Measurements from ENCODE around the gene RTEL1.
"Not testable (repeated sequence)": the region's sequence is repeated elsewhere in the genome, so short reads cannot be mapped to it uniquely, and the experiment has no call there.

RTEL1 gene

GRCh38 chr20:63653041-63653973, 4.8 kb upstream of the RTEL1 start, which contains the start of gene STMN3:
Gene STMN3, minus strand, starts transcription at chr20:63653424. Its CDS starts 79 bp downstream, at chr20:63653345.
- no peaks in the 10 kb centered on the region for H3K36me3 ChIP-seq (ENCODE audit: insufficient read depth, low read length)
- H3K9ac ChIP-seq (ENCODE audit: low read depth, low read length): peak within 1 kb of the TSS; percentile 71
- peaks cover 9% of the 10 kb centered on the region for H3K4me1 ChIP-seq (ENCODE audit: insufficient read depth, low read length)
- H3K9me3 ChIP-seq (ENCODE audit: control insufficient read depth, insufficient read depth, low read length): no peaks in the 10 kb centered on the region

DNA sequence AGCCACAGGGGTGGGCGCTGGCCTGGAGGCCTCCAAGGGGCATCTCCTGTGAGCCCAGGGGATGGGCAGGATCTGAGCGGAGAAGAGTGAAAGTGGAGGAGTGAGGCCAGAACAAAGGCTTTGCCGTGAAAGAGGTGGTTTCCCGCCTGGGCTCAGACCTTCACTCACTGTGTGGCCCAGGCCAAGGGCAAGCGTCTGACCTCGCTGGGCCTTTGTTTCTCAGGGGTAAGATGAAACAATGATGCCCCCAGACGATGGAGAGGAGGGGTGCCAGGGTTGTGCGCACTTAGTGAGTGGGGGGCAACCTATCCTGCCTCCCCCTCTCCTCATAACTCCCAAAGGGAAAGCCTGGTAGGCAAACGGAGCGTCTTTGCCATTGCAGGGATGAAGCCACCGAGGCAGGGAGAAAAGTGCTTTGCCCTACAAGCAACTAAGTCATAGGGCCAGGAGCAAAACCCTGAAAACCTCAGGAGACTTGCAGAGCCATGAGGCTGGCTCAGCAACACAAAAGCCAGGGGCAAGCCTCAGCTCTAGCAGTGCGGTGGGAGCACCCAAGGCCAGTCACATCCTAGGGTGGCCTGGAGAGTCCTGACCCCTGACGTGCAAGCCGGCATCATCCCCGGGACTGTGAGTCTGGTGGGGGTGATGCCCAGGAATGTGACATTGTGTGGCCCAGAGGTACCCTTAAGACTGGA, 4.0 kb upstream of the RTEL1 start:
- Histone ChIP-seq H3K4me1 (ENCODE audit: insufficient read depth, low read length) (peaks cover 9% of the 10 kb centered on the region), H3K36me3 (ENCODE audit: insufficient read depth, low read length) (no peaks in the 10 kb centered on the region), H3K9me3 (ENCODE audit: control insufficient read depth, insufficient read depth, low read length) (no peaks in the 10 kb centered on the region), H3K9ac (ENCODE audit: low read depth, low read length) (peak overlapping the region; percentile 65)

DNA sequence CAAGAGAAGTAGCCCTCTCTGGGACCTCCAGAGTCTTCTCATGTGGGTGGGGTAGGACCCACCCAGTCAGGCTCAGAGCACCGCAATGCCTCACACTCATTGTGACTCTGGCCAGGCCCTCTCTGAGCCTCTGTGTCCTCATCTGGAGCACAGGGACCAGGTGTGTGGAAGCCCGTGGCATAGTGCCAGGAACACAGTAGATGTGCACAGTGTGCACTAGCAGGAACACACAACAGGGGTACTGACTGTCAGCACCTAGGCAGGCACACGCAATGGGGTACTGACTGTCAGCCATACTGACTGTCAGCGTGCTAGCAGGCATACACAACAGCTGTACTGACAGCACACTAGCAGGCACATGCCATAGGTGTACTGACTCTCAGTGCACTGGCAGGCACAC, 2.9 kb upstream of the RTEL1 start:
- no peak overlapping the region for H3K9ac ChIP-seq (ENCODE audit: low read depth, low read length)
- no peaks in the 10 kb centered on the region for H3K9me3 ChIP-seq (ENCODE audit: control insufficient read depth, insufficient read depth, low read length)
- no peaks in the 10 kb centered on the region for H3K36me3 ChIP-seq (ENCODE audit: insufficient read depth, low read length)
- H3K4me1 ChIP-seq (ENCODE audit: insufficient read depth, low read length): peaks cover 9% of the 10 kb centered on the region

- Histone ChIP-seq H3K9me3 (ENCODE audit: control insufficient read depth, insufficient read depth, low read length) (no peaks in the 10 kb centered on the region), H3K9ac (ENCODE audit: low read depth, low read length) (no peak overlapping the region), H3K36me3 (ENCODE audit: insufficient read depth, low read length) (0 out of 2 replicates have a peak, but pooled peaks cover under 1% of the 10 kb centered on the region), H3K4me1 (ENCODE audit: insufficient read depth, low read length) (peaks cover 9% of the 10 kb centered on the region)
Observed at GRCh38 chr20:63656451-63656850, 1.7 kb upstream of the RTEL1 start.

DNA sequence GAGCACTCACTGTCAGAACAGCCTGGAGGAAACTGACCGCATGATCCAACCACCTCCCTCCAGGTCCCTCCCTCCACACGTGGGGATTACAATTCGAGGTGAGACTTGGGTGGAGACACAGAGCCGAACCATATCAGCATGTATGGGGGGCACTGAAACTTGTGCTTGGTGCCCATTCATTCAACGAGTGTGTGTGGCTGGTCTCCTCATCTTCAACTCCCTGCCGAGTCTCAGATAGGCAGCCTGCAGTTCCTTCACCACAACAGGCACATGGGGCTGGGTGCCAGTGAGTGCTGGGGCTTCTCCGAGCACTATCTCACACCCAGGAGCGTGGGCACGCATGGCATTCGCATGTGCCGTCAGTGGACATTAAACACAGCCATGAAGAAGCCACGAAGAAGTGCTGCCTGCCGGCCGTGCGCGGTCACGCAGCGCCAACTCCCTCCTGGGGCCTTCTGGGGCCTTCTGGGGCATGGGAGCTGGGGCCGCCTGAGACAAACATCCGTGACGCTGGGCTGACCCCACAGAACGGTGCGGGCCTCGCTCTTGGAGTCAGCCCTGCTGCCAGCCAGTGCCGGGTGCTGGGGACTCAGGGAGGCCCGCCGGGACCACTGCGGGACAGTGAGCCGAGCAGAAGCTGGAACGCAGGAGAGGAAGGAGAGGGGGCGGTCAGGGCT, 714 bp upstream of the RTEL1 start:
- Histone ChIP-seq H3K9me3 (ENCODE audit: control insufficient read depth, insufficient read depth, low read length) (no peaks in the 10 kb centered on the region), H3K4me1 (ENCODE audit: insufficient read depth, low read length) (peaks cover 7% of the 10 kb centered on the region), H3K9ac (ENCODE audit: low read depth, low read length) (peak overlapping the region; percentile 81), H3K36me3 (ENCODE audit: insufficient read depth, low read length) (0 out of 2 replicates have a peak, but pooled peaks cover 4% of the 10 kb centered on the region)

GRCh38 chr20:63658749-63659187, 656 bp downstream of the RTEL1 start:
- Histone ChIP-seq H3K36me3 (ENCODE audit: insufficient read depth, low read length) (0 out of 2 replicates have a peak, but pooled peaks cover 4% of the 10 kb centered on the region), H3K9me3 (ENCODE audit: control insufficient read depth, insufficient read depth, low read length) (no peaks in the 10 kb centered on the region), H3K4me1 (ENCODE audit: insufficient read depth, low read length) (peaks cover 7% of the 10 kb centered on the region), H3K9ac (ENCODE audit: low read depth, low read length) (peak overlapping the region; percentile 81; the same call in 1 of the 2 replicates)

GRCh38 chr20:63659370-63659769, 1.3 kb downstream of the RTEL1 start:
- Histone ChIP-seq H3K9ac (ENCODE audit: low read depth, low read length) (peak overlapping the region; percentile 81; the same call in 1 of the 2 replicates), H3K4me1 (ENCODE audit: insufficient read depth, low read length) (peaks cover 3% of the 10 kb centered on the region), H3K9me3 (ENCODE audit: control insufficient read depth, insufficient read depth, low read length) (no peaks in the 10 kb centered on the region), H3K36me3 (ENCODE audit: insufficient read depth, low read length) (0 out of 2 replicates have a peak, but pooled peaks cover 4% of the 10 kb centered on the region)

GRCh38 chr20:63660174-63660573, 2.1 kb downstream of the RTEL1 start:
- not testable (repeated sequence) for H3K9me3 ChIP-seq (ENCODE audit: control insufficient read depth, insufficient read depth, low read length); H3K36me3 ChIP-seq (ENCODE audit: insufficient read depth, low read length); H3K9ac ChIP-seq (ENCODE audit: low read depth, low read length); H3K4me1 ChIP-seq (ENCODE audit: insufficient read depth, low read length)

GRCh38 chr20:63660622-63661021, 2.5 kb downstream of the RTEL1 start:
- 0 out of 2 replicates have a peak, but pooled peaks cover 4% of the 10 kb centered on the region for H3K36me3 ChIP-seq (ENCODE audit: insufficient read depth, low read length)
- H3K9ac ChIP-seq (ENCODE audit: low read depth, low read length): no peak overlapping the region
- no peaks in the 10 kb centered on the region; the same call in 1 of the 2 replicates for H3K4me1 ChIP-seq (ENCODE audit: insufficient read depth, low read length)
- H3K9me3 ChIP-seq (ENCODE audit: control insufficient read depth, insufficient read depth, low read length): no peaks in the 10 kb centered on the region

DNA sequence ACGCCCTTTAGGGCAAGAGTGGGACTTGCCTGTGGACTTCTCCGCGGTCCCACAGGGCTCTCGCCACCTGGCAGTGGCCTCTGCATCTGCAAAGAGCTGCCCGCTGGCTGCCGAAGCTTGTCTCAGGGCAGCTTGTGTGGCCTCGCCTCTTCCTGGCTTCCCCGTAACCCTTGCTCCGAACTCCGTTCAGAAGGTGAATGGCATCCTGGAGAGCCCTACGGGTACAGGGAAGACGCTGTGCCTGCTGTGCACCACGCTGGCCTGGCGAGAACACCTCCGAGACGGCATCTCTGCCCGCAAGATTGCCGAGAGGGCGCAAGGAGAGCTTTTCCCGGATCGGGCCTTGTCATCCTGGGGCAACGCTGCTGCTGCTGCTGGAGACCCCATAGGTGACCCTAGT, 3.0 kb downstream of the RTEL1 start:
- Histone ChIP-seq H3K4me1 (ENCODE audit: insufficient read depth, low read length) (no peaks in the 10 kb centered on the region; the same call in 1 of the 2 replicates), H3K36me3 (ENCODE audit: insufficient read depth, low read length) (0 out of 2 replicates have a peak, but pooled peaks cover 4% of the 10 kb centered on the region), H3K9ac (ENCODE audit: low read depth, low read length) (no peak overlapping the region), H3K9me3 (ENCODE audit: control insufficient read depth, insufficient read depth, low read length) (no peaks in the 10 kb centered on the region)

- Histone ChIP-seq H3K9ac (ENCODE audit: low read depth, low read length) (no peak overlapping the region), H3K36me3 (ENCODE audit: insufficient read depth, low read length) (0 out of 2 replicates have a peak, but pooled peaks cover 4% of the 10 kb centered on the region), H3K4me1 (ENCODE audit: insufficient read depth, low read length) (no peaks in the 10 kb centered on the region; the same call in 1 of the 2 replicates)
Observed at GRCh38 chr20:63661959-63662812, 4.1 kb downstream of the RTEL1 start.

DNA sequence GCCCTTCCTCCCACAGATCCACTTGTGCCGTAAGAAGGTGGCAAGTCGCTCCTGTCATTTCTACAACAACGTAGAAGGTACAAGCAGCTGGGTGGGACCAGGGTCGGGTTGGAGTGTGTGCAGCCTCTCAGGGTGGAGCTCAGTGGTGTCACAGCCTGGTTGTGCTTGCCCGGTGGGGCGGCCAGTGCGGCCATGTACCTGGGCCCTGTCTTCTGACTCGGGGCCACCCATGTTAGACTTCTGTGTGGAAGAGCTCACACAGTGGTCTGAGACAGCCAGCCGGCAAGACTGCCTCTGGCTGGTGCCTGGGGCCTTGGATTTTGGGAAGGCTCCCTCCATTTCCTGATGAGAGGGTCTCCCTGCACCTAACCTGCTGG, 4.7 kb downstream of the RTEL1 start:
- no peaks in the 10 kb centered on the region for H3K9me3 ChIP-seq (ENCODE audit: control insufficient read depth, insufficient read depth, low read length)
- no peak overlapping the region for H3K9ac ChIP-seq (ENCODE audit: low read depth, low read length)
- peaks cover 7% of the 10 kb centered on the region; the same call in 1 of the 2 replicates for H3K36me3 ChIP-seq (ENCODE audit: insufficient read depth, low read length)
- no peaks in the 10 kb centered on the region; the same call in 1 of the 2 replicates for H3K4me1 ChIP-seq (ENCODE audit: insufficient read depth, low read length)

More at GRCh38 chr20:63661959-63662812, 4.1 kb downstream of the RTEL1 start:
- H3K9me3 ChIP-seq (ENCODE audit: control insufficient read depth, insufficient read depth, low read length): no peaks in the 10 kb centered on the region

- no peaks in the 10 kb centered on the region; the same call in 1 of the 2 replicates for H3K4me1 ChIP-seq (ENCODE audit: insufficient read depth, low read length)
- H3K9ac ChIP-seq (ENCODE audit: low read depth, low read length): no peak overlapping the region
- H3K36me3 ChIP-seq (ENCODE audit: insufficient read depth, low read length): peaks cover 7% of the 10 kb centered on the region; the same call in 1 of the 2 replicates
- H3K9me3 ChIP-seq (ENCODE audit: control insufficient read depth, insufficient read depth, low read length): no peaks in the 10 kb centered on the region
Observed at GRCh38 chr20:63663332-63664066, 5.4 kb downstream of the RTEL1 start.

All from ES-I3 (cell line).